NCI-H460 (cell line): Measurements from ENCODE around the gene CTSA. TPM values are rescaled to one million over a fixed set of nuclear protein-coding genes. Genes with fewer than 3 reads are reported as not detected.
A peak's percentile ranks its signal among the peaks of the same experiment; 100 is the strongest.
"Not testable (repeated sequence)": the region's sequence is repeated elsewhere in the genome, so short reads cannot be mapped to it uniquely, and the experiment has no call there.

Experiments
- DNase-seq: peaks from one replicate; pipeline ENCODE4 v3.0.0-alpha.2; 2016; ENCODE audit warnings: low read depth; ENCODE audit errors: extremely low read depth
- total RNA-seq: library from RNA; depleted of rRNA; stranded (reverse); fragments of >200 nt; shearing (Covaris generic); gene quantifications from 2 replicates; pipeline ENCODE4 v1.2.3, GENCODE V29; 2014

Gene CTSA
- total RNA-seq, 1 experiment from 2014 or later = 80.3 TPM

- DNase-seq = peak; percentile 31
Observed at GRCh38 chr20:45911486-45912343, 20.6 kb downstream of the CTSA start, which contains the start of gene PLTP. PLTP (minus strand) TSS chr20:45912155; CDS start chr20:45911452, 703 bp downstream.

GRCh38 chr20:45912344-45912682 is 21.2 kb downstream of the CTSA start:
- DNase-seq = no peak

GRCh38 chr20:45913116-45913515 is 22.0 kb downstream of the CTSA start:
- no peak for DNase-seq

- no peak for DNase-seq
Observed at GRCh38 chr20:45917790-45918141, 26.6 kb downstream of the CTSA start.

DNA sequence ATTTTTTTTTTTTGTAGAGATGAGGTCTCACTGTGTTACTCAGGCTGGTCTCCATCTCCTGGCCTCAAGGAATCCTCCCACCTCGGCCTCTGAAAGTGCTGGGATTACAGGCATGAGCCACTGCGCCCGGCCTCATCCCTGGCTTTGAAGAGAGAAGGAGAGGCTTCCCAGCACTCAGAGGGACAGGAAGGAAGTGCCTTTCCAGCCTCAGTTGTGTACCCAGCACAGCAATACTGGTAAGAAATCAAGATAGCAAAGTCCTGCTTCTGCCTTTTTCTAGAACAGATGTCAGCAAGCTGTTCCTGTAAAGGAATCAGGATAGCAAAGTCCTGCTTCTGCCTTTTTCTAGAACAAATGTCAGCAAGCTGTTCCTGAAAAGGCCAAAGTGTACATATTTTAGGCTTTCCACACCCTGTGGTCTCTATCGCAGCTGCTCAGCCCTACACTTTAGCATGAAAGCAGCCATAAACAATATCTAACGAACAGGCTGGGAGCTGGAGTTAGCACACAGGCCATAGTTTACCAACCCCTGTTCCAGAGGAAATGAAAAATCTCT is 27.1 kb downstream of the CTSA start:
- no peak for DNase-seq

DNA sequence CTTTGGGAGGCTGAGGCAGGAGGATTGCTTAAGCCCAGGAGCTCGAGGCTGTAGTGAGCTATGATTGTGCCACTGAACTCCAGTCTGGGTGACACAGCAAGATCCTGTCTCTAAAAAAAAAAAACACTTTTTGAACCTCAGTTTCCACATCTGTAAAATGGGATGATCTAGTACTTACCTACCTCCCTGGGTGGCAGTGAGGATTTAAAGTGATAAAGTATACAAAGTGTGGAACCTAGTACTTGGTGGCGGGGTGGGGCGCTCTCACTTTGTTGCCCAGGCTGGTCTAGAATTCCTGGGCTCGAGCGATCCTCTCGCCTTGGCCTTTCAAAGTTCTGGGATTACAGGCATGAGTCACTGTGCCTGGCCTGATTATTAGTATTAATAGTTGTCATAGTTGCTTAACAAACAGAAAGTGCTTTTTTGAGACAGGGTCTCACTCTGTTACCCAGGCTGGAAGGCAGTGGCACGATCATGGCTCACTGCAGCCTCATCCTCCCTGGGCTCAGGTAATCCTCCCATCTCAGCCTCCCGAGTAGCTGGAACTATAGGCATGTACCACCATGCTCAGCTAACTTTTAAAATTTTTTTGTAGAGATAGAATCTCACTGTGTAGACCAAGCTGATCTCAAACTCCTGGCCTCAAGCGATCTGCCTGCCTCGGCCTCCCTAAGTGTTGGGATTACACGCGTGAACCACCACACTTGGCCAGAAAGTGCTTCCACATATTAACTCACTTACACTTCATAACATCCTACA is 27.8 kb downstream of the CTSA start:
- DNase-seq = no peak

- no peak for DNase-seq
Observed at GRCh38 chr20:45919542-45920399, 28.6 kb downstream of the CTSA start.

DNA sequence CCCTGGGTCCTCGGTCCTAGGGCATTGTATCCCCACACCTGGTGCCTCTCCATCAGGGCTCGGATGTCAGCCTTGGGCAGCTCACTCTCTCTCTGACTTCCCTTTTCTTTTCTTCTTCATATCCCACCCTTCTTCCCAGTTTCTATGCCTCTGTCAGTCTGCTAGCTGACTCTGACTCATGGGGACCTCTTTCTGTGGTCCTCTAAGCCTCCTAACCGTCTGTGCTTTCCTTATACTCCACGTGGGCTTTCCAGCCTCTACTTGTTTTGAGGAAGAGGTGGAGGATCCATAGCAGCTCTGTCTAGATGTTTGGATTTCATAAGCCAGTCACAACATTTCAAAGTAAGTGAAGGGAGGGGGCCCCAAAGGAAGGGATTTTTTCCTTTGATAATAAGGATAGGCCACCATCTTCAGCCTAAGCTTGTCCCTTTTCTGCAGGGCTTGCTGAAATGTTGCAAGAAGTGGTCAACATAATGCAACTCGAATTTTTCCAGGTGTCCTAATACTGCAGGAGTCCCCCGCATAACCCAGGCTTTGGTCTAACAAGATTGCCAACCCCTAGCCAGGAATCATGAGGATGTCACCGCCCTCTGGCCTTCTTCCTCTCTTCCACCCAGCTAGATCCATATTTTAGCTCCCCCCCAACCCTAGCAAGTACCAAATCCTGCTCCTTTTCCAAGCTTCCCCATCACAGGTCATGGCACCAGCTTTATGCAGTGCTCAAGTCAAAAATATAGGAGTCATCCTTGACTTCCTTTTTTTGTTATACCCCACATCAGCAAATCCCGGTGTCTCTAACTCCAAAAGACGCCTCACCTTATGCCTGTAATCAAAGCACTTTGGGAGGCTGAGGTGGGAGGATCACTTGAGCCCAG is 29.6 kb downstream of the CTSA start:
- DNase-seq = no peak

GRCh38 chr20:45921337-45922189 is 30.4 kb downstream of the CTSA start:
- DNase-seq = no peak

- DNase-seq = no peak
Observed at GRCh38 chr20:45924391-45925261, 33.5 kb downstream of the CTSA start.

- no peak for DNase-seq
Observed at GRCh38 chr20:45925821-45926506, 34.8 kb downstream of the CTSA start.

DNA sequence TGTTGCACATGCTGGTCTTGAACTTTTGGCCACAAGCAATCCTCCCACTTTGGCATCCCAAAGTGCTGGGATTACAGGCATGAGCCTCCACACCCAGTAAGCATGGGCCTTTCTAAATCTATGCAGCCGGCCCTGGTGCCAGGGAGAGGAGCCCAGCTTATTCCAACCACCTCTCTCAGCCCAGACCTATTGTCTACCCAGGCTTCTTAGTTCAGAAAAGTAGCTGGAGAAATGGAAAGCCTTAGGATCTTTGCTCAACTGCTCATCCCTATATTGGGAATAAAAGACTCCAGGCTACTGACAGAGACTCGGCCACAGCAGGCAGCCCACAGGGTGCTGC is 35.6 kb downstream of the CTSA start:
- DNase-seq = no peak

DNA sequence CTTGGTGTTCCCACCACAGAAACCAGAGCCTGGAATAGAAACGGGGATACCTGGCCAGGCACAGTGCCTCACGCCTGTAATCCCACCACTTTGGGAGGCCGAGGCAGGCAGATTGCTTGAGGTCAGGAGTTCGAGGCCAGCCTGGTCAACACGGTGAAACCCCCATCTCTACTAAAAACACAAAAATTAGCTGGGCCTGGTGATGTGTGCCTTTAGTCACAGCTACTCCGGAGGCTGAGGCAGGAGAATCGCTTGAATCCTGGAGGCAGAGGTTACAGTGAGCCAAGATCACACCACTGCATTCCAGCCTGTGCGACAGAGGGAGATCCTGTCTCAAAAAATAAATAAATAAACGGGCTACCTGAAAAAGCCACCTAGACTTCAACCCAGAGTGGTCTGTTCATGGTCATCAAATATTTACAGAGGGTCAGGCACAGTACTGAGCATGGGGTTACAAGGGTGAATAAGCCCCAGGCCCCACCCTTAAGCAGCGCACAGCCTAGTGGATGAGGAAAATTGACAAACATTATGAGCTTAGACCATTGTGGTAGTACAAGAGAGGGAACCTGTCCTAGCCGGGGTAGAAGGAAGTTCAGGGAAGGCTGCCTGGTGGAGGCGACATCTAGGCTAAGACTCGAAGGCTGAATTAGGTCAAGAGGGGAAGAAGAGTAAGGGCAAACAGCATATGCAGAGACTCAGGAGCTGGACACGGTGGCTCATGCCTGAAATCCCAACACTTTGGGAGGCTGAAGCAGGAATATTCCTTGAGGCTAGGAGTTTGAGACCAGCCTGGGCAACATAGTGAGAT is 36.1 kb downstream of the CTSA start:
- DNase-seq = no peak

DNA sequence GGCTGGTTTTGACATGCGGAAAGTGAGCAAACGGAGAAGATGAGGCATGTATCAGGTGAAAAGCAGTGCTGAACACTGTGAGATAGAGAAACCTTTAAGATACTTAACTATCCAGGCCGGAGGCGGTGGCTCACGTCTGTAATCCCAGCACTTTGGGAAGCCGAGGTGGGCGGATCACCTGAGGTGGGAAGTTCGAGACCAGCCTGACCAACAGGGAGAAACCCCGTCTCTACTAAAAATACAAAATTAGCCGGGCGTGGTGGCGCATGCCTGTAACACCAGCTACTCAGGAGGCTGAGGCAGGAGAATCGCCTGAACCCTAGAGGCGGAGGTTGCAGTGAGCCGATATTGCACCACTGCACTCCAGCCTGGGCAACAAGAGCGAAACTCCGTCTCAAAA is 40.5 kb downstream of the CTSA start:
- DNase-seq = not testable (repeated sequence)

DNA sequence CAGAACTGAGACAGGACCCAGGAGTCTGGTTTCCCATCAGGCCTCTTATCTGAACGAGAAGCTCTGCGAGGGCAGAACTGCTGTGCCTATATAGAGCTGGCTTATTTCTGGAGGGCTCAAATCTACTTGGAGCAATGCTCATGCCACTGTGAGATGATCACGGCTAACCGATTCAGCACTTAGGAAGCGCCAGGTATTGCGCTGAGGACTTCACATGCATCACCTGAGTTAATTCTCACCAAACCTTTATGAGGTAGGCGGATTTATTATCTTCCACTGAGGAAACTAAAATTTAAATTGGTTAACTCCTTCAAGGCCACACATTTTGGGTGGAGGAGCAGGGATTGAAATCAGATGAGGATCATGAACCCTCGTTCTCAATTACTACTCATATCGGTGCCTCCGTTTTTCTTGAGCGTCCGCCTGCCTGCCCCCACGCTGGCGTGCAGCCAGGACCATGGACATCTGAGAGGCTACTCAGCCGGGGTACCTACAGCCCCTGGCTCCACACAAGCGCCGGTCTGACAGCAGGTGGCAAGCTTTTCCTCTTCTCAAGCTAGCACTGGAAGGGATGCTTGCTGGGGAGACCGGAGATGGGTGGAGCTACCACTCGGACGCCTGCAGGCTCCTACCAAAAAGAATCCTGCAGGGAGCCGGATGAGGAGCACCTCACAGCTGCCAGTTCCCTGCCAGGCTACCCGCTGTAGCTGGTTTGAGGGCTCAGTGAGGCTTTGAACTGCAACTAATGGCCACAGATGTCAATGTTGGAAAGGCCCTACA is 42.3 kb downstream of the CTSA start:
- peak; percentile 65 for DNase-seq
